Transverse colon (tissue), 4 donors: ENCODE data around the gene ZAR1.

ENCODE experiments used
- EP300 ChIP-seq: sonication (generic); formaldehyde crosslinking; IDR thresholded peaks from one replicate; pipeline ENCODE4 v1.6.1; 2017; ENCODE audit warnings: antibody characterized with exemption, low read depth
- POLR2A ChIP-seq: fragments of 450-650 bp; IDR thresholded peaks from one replicate; pipeline ENCODE4 v1.6.1; 2016; ENCODE audit warnings: antibody characterized with exemption, mild to moderate bottlenecking, moderate library complexity
- POLR2AphosphoS5 ChIP-seq, 3 donors: sonication (generic); formaldehyde crosslinking; IDR thresholded peaks; one replicate each; pipeline ENCODE4 v1.6.1; 2016; ENCODE audit warnings: antibody characterized with exemption in 3 of 3
- TF ChIP-seq, protein P1 (sequence below), 5 experiments: fragments of 200-600 bp in 3 of 5; fragments of 450-650 bp in 2 of 5; sonication (generic) in 3 of 5; IDR thresholded peaks; 1 replicate in 2 of 5; 2 replicates in 3 of 5; pipeline ENCODE4 v1.5.1; 2016 to 2017; ENCODE audit warnings: antibody characterized with exemption in 5 of 5, inconsistent platforms in 3 of 5, mild to moderate bottlenecking in 2 of 5, moderate library complexity in 1 of 5

DNA sequence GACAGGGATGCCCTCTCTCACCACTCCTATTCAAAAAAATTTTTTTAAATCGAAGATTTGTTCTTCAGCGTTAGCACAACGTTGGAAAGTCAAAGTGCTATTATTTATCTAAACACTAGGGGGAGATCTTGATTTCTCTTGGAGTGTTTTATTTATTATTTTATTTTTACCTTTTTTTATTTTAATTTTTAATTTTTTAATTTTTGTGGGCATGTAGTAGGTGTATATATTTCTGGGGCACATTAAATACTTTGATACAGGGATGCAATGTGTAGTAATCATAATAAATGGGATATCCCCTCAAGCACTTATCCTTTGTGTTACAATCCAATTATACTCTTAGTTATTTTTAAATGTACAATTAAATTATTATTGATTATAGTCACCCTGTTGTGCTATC lies 44.3 kb upstream of the ZAR1 start:
- TF ChIP-seq POLR2A = no peak
- TF ChIP-seq, protein P1, sequence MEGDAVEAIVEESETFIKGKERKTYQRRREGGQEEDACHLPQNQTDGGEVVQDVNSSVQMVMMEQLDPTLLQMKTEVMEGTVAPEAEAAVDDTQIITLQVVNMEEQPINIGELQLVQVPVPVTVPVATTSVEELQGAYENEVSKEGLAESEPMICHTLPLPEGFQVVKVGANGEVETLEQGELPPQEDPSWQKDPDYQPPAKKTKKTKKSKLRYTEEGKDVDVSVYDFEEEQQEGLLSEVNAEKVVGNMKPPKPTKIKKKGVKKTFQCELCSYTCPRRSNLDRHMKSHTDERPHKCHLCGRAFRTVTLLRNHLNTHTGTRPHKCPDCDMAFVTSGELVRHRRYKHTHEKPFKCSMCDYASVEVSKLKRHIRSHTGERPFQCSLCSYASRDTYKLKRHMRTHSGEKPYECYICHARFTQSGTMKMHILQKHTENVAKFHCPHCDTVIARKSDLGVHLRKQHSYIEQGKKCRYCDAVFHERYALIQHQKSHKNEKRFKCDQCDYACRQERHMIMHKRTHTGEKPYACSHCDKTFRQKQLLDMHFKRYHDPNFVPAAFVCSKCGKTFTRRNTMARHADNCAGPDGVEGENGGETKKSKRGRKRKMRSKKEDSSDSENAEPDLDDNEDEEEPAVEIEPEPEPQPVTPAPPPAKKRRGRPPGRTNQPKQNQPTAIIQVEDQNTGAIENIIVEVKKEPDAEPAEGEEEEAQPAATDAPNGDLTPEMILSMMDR (IDR thresholded peaks at IDR 0.05) = peak; percentile 50 to 64 (median 57)
- TF ChIP-seq POLR2AphosphoS5 (IDR thresholded peaks at IDR 0.05) = no peak
- TF ChIP-seq EP300 = no peak
